HG02588 (cell line): ENCODE data around the gene SBF2.
"Not testable (repeated sequence)": the region's sequence is repeated elsewhere in the genome, so short reads cannot be mapped to it uniquely, and the experiment has no call there.

ENCODE experiments used
- ATAC-seq: cut with Tn5 transposase; IDR thresholded peaks from one replicate; pipeline ENCODE4 v1.9.1; 2021; ENCODE audit warnings: mild to moderate bottlenecking, moderate library complexity; ENCODE audit not compliant: unreplicated experiment

SBF2 gene

GRCh38 chr11:10075141-10075540 is 218.9 kb downstream of the SBF2 start:
- no peak for ATAC-seq

GRCh38 chr11:10072841-10073240 is 221.2 kb downstream of the SBF2 start:
- ATAC-seq = no peak

DNA sequence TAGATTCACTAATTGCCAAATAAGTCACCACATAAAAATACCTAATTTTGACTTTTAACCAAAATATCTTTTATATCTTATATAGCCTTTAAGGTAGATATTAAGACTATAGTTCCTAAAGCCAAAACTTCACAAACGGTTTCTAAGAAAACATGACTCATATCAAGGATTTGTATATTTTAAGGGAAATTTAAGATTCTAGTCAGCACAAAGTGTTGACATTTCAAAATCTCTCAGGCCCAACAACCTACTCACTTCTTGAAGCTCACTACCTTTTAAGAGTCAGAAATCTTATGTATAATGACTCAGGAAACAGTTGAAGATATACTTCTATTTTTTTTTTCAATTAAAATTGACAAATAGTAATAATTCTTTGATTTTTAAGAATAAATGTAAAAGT is 221.9 kb downstream of the SBF2 start:
- ATAC-seq = no peak

DNA sequence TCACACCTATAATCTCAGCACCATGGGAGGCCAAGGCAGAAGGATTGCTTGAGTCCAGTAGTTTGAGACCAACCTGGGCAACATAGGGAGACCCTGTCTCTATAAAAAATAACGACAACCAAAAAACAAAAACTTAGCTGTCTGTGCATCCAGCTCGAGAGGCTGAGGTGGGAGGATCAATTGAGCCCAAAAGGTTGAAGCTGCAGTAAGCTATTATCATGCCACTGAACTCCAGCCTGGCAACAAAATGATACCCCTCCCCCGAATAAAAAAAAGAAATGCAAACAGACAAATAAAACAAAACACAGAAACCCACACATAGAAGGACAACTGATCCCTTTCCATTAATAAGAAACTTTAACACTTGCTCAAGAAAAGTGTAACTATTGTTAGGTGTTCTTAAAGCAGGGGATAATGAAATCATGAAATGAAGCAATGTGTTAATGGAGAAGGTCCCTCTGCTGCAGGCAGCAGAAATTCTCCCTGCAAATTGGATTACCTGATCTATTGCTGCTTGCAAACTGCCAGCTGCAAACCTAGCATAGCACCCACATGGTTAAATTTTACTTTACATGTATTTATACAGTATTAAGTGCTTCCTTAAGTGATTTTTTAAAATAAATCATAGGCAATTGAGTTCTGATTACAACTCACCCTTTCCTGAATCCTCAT is 226.3 kb downstream of the SBF2 start:
- ATAC-seq = no peak

DNA sequence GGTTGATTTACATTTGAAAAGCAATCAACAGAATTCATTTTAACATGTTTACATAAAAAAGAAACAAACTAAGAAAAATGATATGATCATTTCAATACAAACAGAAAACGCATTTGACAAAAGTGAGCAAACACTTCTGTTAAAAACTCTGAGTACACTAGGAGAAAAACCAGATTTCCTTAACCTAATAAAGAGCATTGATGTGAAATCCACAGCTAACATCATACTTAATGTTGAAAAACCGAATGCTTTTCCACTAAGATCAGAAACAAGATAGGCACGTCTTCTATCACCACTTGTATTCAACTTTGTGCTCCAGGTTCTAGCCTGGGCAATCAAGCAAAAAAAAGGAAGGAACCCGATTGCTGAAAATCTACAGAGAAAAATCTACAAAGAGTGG is 227.6 kb downstream of the SBF2 start:
- no peak for ATAC-seq

- no peak for ATAC-seq
Observed at GRCh38 chr11:10064828-10065227, 229.2 kb downstream of the SBF2 start.

- ATAC-seq = no peak
Observed at GRCh38 chr11:10058356-10058755, 235.7 kb downstream of the SBF2 start.

DNA sequence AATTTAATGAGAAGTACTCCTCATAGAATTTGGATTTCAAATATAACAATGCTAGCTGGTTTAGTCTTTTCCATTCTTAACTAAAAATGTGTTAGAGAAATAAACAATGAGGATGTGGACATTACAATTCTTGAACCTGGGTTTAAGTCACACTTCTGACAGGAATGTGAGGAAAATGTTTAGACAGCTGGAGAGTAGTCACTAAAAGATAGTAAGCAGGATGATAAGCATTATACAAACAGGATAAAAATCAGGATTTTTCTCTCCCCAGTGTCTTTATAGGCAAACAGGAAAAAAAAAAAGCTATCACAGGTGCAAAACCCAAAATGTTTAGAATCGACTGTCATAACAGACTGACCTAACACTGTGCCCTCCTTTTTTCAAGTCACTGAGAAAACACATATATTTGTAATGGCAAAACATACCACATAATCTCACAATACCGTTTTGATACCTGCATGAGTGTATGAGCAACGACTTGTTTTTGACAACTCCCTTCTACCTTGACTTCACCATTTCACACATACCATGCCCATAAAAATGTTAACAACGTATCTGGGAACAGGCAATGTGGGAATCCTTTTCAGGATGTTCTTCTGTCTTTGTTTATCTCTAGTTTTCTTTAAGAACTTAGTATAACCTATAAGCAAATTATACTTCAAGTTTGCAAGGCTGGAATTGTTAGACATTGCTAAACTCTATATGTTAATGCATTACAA is 242.0 kb downstream of the SBF2 start:
- ATAC-seq = no peak

DNA sequence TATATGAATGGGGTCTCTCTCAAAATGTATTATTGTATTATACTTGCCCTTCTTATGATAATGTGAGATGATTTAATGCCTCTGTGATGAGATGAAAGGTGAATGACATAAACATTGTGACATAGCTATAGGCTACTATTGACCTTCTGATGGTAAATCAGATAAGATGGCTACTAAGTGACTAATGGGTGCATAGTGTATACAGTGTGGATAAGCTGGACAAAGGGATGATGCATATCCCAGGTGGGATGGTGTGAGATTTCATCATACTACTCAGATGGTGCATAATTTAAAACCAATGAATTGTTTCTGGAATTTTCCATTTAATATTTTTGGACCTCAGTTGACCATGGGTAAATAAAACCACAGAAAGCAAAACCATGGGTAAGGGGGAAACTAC is 243.5 kb downstream of the SBF2 start:
- no peak for ATAC-seq

GRCh38 chr11:10049756-10050155 is 244.3 kb downstream of the SBF2 start:
- ATAC-seq = no peak

GRCh38 chr11:10048350-10048749 is 245.7 kb downstream of the SBF2 start:
- ATAC-seq = no peak

- ATAC-seq = no peak
Observed at GRCh38 chr11:10044618-10045017, 249.4 kb downstream of the SBF2 start.

DNA sequence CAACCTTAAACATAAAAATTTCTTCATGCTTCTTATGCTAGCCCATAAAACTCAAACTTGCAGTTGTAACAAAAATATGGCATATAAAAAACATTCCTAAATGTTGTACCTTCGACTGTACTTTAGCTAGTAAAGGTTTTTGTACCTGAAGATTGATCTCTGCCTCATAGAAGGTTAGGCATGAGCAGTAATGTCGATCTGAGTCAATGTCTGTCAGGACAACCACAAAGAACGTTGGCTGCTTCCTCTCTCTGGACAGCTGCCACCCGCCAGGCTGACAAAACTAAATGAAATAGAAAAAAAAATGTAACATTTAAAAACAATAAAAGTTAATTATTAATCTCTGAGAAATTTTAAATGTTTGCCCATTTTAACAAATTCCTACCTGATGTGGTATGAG is 251.3 kb downstream of the SBF2 start:
- no peak for ATAC-seq

DNA sequence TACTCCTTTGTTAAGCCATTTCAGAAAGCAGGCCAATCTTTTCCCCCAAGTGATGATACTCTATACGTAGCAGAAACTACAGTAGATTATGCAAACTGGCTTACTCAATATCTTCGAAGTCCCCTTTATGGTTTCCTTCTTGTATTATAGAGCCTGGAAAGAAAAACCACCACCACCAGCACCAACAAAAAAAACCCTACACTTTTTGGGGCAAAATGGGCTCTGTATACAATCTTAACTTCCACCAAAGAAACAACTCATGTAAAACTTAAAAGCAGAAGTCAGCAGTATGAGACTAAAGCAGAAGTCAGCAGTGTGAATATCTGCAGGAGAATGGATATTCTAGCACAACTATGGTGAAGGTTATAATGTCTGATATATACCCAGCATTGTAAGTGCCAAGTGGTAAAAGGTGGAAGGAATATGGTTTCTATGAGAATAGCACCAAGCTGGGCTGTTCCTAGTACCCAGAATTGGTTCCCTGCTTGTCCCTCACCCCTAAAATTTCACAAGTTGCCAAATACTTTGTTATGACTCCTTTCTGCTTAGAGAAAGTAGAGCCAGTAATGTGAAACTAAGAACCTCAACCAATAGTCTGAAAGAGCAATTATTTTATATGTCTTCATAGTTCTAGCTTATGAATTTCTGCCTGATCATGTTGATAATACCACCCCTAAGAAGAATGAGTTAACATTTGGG is 252.1 kb downstream of the SBF2 start:
- ATAC-seq = no peak

- no peak for ATAC-seq
Observed at GRCh38 chr11:10041332-10041731, 252.7 kb downstream of the SBF2 start.

DNA sequence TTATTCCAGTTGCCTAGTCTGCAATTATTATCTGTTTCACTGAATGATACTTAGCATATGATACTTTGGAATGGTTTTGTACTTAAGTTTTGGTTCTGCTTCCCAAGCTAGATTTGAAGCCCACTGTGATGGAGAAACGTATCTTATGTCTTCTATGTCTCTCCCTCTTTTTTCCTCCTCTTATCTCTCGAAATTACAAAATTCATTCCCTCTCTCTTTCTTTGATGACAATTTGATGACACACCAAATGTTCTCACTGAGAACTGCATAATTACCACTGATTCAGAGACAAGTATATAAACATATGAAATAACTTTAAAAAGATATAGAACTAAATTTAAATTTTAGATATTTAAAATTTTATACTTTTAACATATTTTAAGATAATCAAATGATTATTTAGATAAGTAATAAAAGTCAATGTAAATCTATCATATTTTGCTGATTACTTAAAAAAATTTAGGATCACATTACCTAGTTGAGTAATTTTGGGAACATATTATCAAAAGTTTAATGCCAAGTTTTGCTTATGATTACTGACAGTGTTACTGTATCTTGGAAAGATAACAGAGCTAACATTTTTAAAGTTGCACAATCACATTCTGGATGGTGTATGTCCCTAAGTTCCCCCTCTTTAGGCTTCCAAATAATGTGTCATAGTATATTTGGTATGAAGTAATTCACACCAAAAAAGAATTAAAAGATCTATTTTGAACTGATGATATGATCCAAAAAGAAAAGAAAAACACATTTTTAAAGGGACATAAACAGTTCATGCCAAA is 255.3 kb downstream of the SBF2 start:
- ATAC-seq = no peak

- ATAC-seq = not testable (repeated sequence)
Observed at GRCh38 chr11:10035932-10036331, 258.1 kb downstream of the SBF2 start.

DNA sequence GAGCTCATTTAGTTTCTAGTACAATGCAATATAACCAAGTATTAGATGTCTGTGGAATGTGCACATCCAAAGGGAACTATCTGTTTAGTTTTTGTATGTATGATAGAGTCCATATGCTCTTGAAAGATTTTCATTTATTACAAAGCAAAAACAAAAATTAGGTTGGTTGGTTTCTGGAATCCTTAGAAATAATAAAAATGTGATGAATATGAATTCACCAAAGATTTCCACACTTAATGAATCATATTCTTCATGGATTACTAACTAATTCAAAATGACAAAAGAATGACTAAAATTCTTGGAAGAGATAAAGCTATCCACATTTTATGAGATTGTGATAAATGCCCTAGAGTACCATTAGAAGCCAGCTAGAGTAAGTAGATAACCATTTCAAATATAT is 261.1 kb downstream of the SBF2 start:
- no peak for ATAC-seq

GRCh38 chr11:10030122-10030490 is 263.9 kb downstream of the SBF2 start:
- ATAC-seq = no peak

GRCh38 chr11:10029386-10030121 is 264.5 kb downstream of the SBF2 start:
- ATAC-seq = no peak

GRCh38 chr11:10026514-10026913 is 267.5 kb downstream of the SBF2 start:
- no peak for ATAC-seq
